Endothelial cell of umbilical vein (primary cell): Measurements from ENCODE around the gene PPFIBP1. TPM values are rescaled to one million over a fixed set of nuclear protein-coding genes. Genes with fewer than 3 reads are reported as not detected.
"Not testable (repeated sequence)": the region's sequence is repeated elsewhere in the genome, so short reads cannot be mapped to it uniquely, and the experiment has no call there.

ENCODE experiments used
- BruUV-seq: library from RNA; stranded (reverse); fragments of 400-500 nt; replicated peaks from 2 replicates; lab custom pipeline; 2021; lab: Mats Ljungman, UMichigan
- CTCF ChIA-PET: fragments of 300-600, 350-600 bp; sonication (Branson Sonifier 250); formaldehyde crosslinking; loops from one replicate; lab custom pipeline; 2021; ENCODE audit warnings: antibody characterized with exemption, inconsistent platforms; lab: Charles Lee
- POLR2A ChIA-PET: fragments of 300-600, 350-600 bp; sonication (Branson Sonifier 250); formaldehyde crosslinking; loops from one replicate; lab custom pipeline; 2021; ENCODE audit warnings: antibody characterized with exemption, inconsistent platforms; lab: Charles Lee
- DNase-seq: peaks from one replicate; pipeline ENCODE4 v3.0.0-alpha.2; 2011; ENCODE audit warnings: low read depth, low spot score
- FAIRE-seq: peaks from 2 replicates; lab custom pipeline; 2011; peaks lifted over from hg19 to GRCh38; lab: Jason Lieb, UNC
- H2AFZ ChIP-seq: 2 replicates; pipeline ENCODE4 v1.6.0; 2012; ENCODE audit warnings: low read depth, low read length, control low read depth, inconsistent platforms
- H3K27ac ChIP-seq: 2 replicates; pipeline ENCODE4 v1.5.1; 2011; ENCODE audit warnings: low read depth, mild to moderate bottlenecking, control low read depth, low read length, moderate library complexity; ENCODE audit not compliant: insufficient read depth
- H3K27me3 ChIP-seq, 2 experiments: 2 replicates each; pipeline versions ENCODE4 v1.6.0 to v1.6.1; 2011; ENCODE audit warnings: low read length in 2 of 2, mixed read lengths in 1 of 2; ENCODE audit not compliant: control insufficient read depth in 2 of 2, insufficient read depth in 2 of 2
- H3K36me3 ChIP-seq, 2 experiments: 2 replicates in 1 of 2; 3 replicates in 1 of 2; pipeline ENCODE4 v1.5.1; 2011; ENCODE audit warnings: low read length in 2 of 2, mild to moderate bottlenecking in 1 of 2, moderate library complexity in 1 of 2; ENCODE audit not compliant: control insufficient read depth in 2 of 2, insufficient read depth in 2 of 2; ENCODE audit errors: extremely low read depth in 1 of 2
- H3K4me1 ChIP-seq: 3 replicates; pipeline ENCODE4 v1.5.1; 2011; ENCODE audit warnings: mild to moderate bottlenecking, low read length; ENCODE audit not compliant: control insufficient read depth, insufficient read depth; ENCODE audit errors: extremely low read depth
- H3K4me2 ChIP-seq: 2 replicates; pipeline ENCODE4 v1.6.1; 2011; ENCODE audit warnings: low read length, control low read depth, mixed read lengths; ENCODE audit not compliant: insufficient read depth
- H3K4me3 ChIP-seq, 3 experiments: fragments of 200-600 bp in 1 of 3; sonication (generic), shearing (Covaris generic) in 1 of 3; replicated peaks in 1 of 3; 2 replicates each; pipeline ENCODE4 v1.5.1; 2011 to 2016; ENCODE audit warnings: control low read depth in 3 of 3, low read length in 3 of 3, mild to moderate bottlenecking in 2 of 3, inconsistent platforms in 1 of 3, low read depth in 1 of 3, moderate library complexity in 1 of 3; ENCODE audit not compliant: insufficient read depth in 1 of 3
- H3K79me2 ChIP-seq: 2 replicates; pipeline ENCODE4 v1.6.0; 2012; ENCODE audit warnings: low read length, inconsistent platforms; ENCODE audit not compliant: control insufficient read depth, insufficient read depth
- H3K9ac ChIP-seq: replicated peaks from 2 replicates; pipeline ENCODE3; 2011; ENCODE audit warnings: low read length, control low read depth; ENCODE audit not compliant: insufficient read depth; ENCODE audit errors: extremely low read depth
- H3K9me1 ChIP-seq: replicated peaks from 3 replicates; pipeline ENCODE4 v1.6.0; 2011; ENCODE audit warnings: mild to moderate bottlenecking, low read length; ENCODE audit not compliant: control insufficient read depth, insufficient read depth; ENCODE audit errors: extremely low read depth
- H3K9me3 ChIP-seq: replicated peaks from 2 replicates; pipeline ENCODE4 v1.5.1; 2012; ENCODE audit warnings: low read length, inconsistent platforms; ENCODE audit not compliant: control insufficient read depth, insufficient read depth
- H4K20me1 ChIP-seq: replicated peaks from 2 replicates; pipeline ENCODE3; 2011; ENCODE audit warnings: mild to moderate bottlenecking, low read length; ENCODE audit not compliant: control insufficient read depth, insufficient read depth; ENCODE audit errors: extremely low read depth
- CTCF ChIP-seq, 2 donors: IDR thresholded peaks; 1 replicate in 1 of 2; 2 replicates in 1 of 2; pipeline ENCODE4 v1.5.1; 2011; ENCODE audit warnings: low read length in 2 of 2, mild to moderate bottlenecking in 2 of 2, moderate library complexity in 2 of 2, control low read depth in 1 of 2, inconsistent platforms in 1 of 2, low read depth in 1 of 2; ENCODE audit not compliant: insufficient read depth in 1 of 2; ENCODE audit errors: extremely low read depth in 1 of 2
- EZH2 ChIP-seq: IDR thresholded peaks from 2 replicates; pipeline ENCODE4 v1.6.1; 2012; ENCODE audit warnings: borderline replicate concordance, low read depth, mild to moderate bottlenecking, moderate library complexity, low read length, inconsistent platforms; ENCODE audit not compliant: severe bottlenecking
- FOS ChIP-seq: IDR thresholded peaks from 2 replicates; pipeline ENCODE4 v1.6.1; 2011; ENCODE audit warnings: mild to moderate bottlenecking, low read length, moderate library complexity, borderline replicate concordance; ENCODE audit not compliant: insufficient read depth
- GATA2 ChIP-seq: IDR thresholded peaks from 2 replicates; pipeline ENCODE4 v1.7.0; 2011; ENCODE audit warnings: low read depth, mild to moderate bottlenecking, moderate library complexity, mixed read lengths, low read length; ENCODE audit not compliant: insufficient read length, insufficient read depth
- JUN ChIP-seq: IDR thresholded peaks from 2 replicates; pipeline ENCODE4 v1.6.1; 2011; ENCODE audit warnings: borderline replicate concordance, low read depth; ENCODE audit not compliant: insufficient read length, insufficient read depth
- MAX ChIP-seq: IDR thresholded peaks from 2 replicates; pipeline ENCODE4 v1.6.1; 2011; ENCODE audit not compliant: insufficient read depth, insufficient read length
- MYC ChIP-seq: IDR thresholded peaks from one replicate; pipeline ENCODE4 v1.6.1; 2011; ENCODE audit warnings: mild to moderate bottlenecking, low read depth, low read length
- POLR2A ChIP-seq: IDR thresholded peaks from 2 replicates; pipeline ENCODE4 v1.6.1; 2012; ENCODE audit warnings: low read depth, mild to moderate bottlenecking, control low read depth, low read length
- POLR2AphosphoS5 ChIP-seq: IDR thresholded peaks from 2 replicates; pipeline ENCODE4 v1.6.1; 2012; ENCODE audit warnings: low read depth, mild to moderate bottlenecking, control low read depth, low read length, moderate library complexity; ENCODE audit not compliant: insufficient read depth
- dilution Hi-C: fragments of 300-500 bp; cut with MboI; formaldehyde crosslinking; loops from one replicate; pipeline ENCODE4 v1.15.0; 2019; ENCODE audit warnings: low sequenced_read_pairs; ENCODE audit not compliant: extremely low pct_ligation_motif_present
- intact Hi-C: fragments of 100-400 bp; cut with micrococcal nuclease; formaldehyde crosslinking; loops from one replicate; pipeline ENCODE4 v1.10.0; 2022
- polyA plus RNA-seq, 4 experiments: library from polyadenylated mRNA; depleted of rRNA in 3 of 4; stranded (reverse) in 3 of 4; unstranded in 1 of 4; fragments of >200 nt; gene quantifications; 2 replicates each; pipeline versions ENCODE4 v1.2.1 to v1.2.3, GENCODE V29; 2011 to 2012; ENCODE audit warnings: missing spikeins in 1 of 4
- total RNA-seq: library from RNA; stranded (reverse); gene quantifications from 2 replicates; pipeline ENCODE4 v1.2.3, GENCODE V29; 2021

Gene PPFIBP1
- total and polyA plus RNA-seq, 2 donors (not counting 3 experiments of a cell fraction or from before 2014, with no cell fraction given) = 45.5 to 154 TPM

DNA sequence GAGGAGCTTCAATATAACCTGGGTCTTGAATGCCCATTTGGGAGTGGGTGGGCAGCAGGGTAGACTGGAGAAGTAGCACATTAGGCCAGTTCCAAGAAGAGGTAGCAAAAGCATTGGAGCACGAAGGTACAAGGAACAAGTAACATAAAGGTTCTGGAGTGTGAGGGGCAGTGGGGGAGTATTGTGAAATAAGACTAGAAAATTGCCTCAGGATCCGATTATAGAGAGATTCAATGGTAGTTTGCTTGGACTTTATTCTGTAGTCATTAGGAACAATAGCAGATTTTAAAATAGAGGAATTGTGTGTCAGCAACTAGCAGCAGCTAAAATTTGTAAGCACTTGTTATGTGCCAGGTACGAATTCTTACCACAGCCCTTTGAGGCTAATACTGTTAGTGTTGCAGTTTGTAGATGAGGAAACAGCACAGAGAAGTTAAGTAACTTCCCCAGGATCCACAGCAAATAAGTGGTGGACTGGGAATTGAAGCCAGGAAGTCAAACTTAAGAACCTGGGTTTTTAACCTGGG, 61.8 kb downstream of the PPFIBP1 start:
- FAIRE-seq (no peak), DNase-seq (no peak)
- Histone ChIP-seq H3K9me3 (no peaks in the 10 kb centered on the region), H3K27me3 (no peaks in the 10 kb centered on the region), H3K9ac (no peak overlapping the region), H3K4me3 (no peak overlapping the region), H3K4me1 (peaks cover 25% of the 10 kb centered on the region), H3K79me2 (peaks cover 89% of the 10 kb centered on the region), H3K9me1 (no peaks in the 10 kb centered on the region), H2AFZ (no peak overlapping the region), H4K20me1 (no peaks in the 10 kb centered on the region), H3K36me3 (no peaks in the 10 kb centered on the region), H3K27ac (no peak overlapping the region), H3K4me2 (no peak overlapping the region)
- ChIA-PET CTCF (interaction anchor here (1.0 to 1.3 kb wide), 4 partner anchors 12 to 151 kb away, joined by 3 to 6 read pairs (median 4); partner anchors contain the start of gene PPFIBP1), POLR2A (no interaction called here)
- intact Hi-C loops (no loop called here), dilution Hi-C loops (no loop called here)
- no TSS peak for BruUV-seq
- TF ChIP-seq GATA2 = no peak
- TF ChIP-seq POLR2AphosphoS5 = no peak
- TF ChIP-seq FOS = no peak
- no peak for TF ChIP-seq MYC
- no peak for TF ChIP-seq JUN
- no peak for TF ChIP-seq EZH2
- TF ChIP-seq MAX = no peak
- no peak for TF ChIP-seq CTCF (IDR thresholded peaks at IDR 0.05; ENCODE audit: extremely low read depth in 1 of 2, insufficient read depth in 1 of 2, low read depth in 1 of 2, low read length in 2 of 2)
- TF ChIP-seq POLR2A = no peak

DNA sequence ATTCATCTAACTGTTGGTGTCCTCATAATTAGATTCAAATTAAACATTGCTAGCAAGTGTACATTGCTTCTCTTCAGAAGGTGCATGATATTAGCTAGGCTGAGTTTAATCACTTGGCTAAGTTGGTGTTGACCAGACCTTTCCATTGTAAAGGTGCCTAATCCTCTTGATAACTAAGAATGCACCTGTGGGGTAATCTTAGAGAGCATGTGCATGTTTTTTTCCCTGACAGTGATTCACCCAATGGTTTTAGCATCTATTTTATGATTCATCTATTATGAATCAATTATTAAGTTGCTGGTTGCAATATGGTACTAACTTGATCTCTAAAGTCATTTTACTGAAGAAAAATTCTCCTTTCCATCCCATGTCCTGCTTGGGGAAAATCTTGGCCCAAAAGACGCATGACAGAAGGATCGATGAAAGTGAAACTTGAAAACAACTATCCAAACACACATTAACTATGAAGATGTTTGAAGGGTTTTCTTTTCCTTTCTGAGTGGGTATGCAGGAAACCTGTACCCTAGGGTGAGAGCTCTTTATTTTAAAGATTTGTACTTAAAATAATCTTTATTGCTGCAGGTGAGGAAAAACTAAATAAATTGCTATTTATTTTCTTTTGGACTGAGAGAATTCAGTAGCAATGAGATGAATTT, 64.2 kb downstream of the PPFIBP1 start:
- CTCF ChIA-PET, H3K9me3 ChIP-seq, H2AFZ ChIP-seq, H3K27me3 ChIP-seq, H3K9ac ChIP-seq, H3K9me1 ChIP-seq, DNase-seq, FAIRE-seq, H4K20me1 ChIP-seq, dilution Hi-C loops, H3K36me3 ChIP-seq, BruUV-seq, H3K4me3 ChIP-seq, intact Hi-C loops, POLR2A ChIA-PET, H3K4me2 ChIP-seq, H3K27ac ChIP-seq: not testable (repeated sequence)
- Histone ChIP-seq H3K4me1 (peaks cover 18% of the 10 kb centered on the region), H3K79me2 (peaks cover 82% of the 10 kb centered on the region)
